Osteocyte (in vitro differentiated cells): ENCODE results near the gene KAZN. TPM values are rescaled to one million over a fixed set of nuclear protein-coding genes. Genes with fewer than 3 reads are reported as not detected.

Experiments used
- DNase-seq: peaks from one replicate; pipeline ENCODE4 v3.0.0; 2021; ENCODE audit warnings: mixed read lengths; ENCODE audit not compliant: unreplicated experiment; ENCODE audit errors: extremely low spot score
- H3K27ac Mint-ChIP-seq: one replicate; pipeline ENCODE4 v1.8.0; 2021; ENCODE audit warnings: mild to moderate bottlenecking, mixed read lengths; ENCODE audit not compliant: unreplicated experiment
- H3K27me3 Mint-ChIP-seq: one replicate; pipeline ENCODE4 v1.8.0; 2021; ENCODE audit warnings: mixed read lengths; ENCODE audit not compliant: unreplicated experiment
- H3K36me3 Mint-ChIP-seq: one replicate; pipeline ENCODE4 v1.8.0; 2021; ENCODE audit warnings: mixed read lengths; ENCODE audit not compliant: unreplicated experiment
- H3K4me1 Mint-ChIP-seq: one replicate; pipeline ENCODE4 v1.8.0; 2021; ENCODE audit warnings: mixed read lengths; ENCODE audit not compliant: unreplicated experiment
- H3K4me3 Mint-ChIP-seq: one replicate; pipeline ENCODE4 v1.8.0; 2021; ENCODE audit warnings: mild to moderate bottlenecking, moderate library complexity, mixed read lengths; ENCODE audit not compliant: unreplicated experiment
- H3K9me3 Mint-ChIP-seq: one replicate; pipeline ENCODE4 v1.8.0; 2021; ENCODE audit warnings: mixed read lengths; ENCODE audit not compliant: unreplicated experiment
- total RNA-seq: library from RNA; stranded (reverse); gene quantifications from 2 replicates; pipeline ENCODE4 v1.2.1, GENCODE V29; 2021
- TF ChIP-seq, protein P1 (sequence below): fragments of 200-600 bp; sonication (generic); IDR thresholded peaks from 2 replicates; pipeline ENCODE4 v1.5.0; 2021; ENCODE audit warnings: antibody characterized with exemption, mild to moderate bottlenecking, moderate library complexity

KAZN gene
- total RNA-seq, 1 donor from 2014 or later = 47.1 TPM

DNA sequence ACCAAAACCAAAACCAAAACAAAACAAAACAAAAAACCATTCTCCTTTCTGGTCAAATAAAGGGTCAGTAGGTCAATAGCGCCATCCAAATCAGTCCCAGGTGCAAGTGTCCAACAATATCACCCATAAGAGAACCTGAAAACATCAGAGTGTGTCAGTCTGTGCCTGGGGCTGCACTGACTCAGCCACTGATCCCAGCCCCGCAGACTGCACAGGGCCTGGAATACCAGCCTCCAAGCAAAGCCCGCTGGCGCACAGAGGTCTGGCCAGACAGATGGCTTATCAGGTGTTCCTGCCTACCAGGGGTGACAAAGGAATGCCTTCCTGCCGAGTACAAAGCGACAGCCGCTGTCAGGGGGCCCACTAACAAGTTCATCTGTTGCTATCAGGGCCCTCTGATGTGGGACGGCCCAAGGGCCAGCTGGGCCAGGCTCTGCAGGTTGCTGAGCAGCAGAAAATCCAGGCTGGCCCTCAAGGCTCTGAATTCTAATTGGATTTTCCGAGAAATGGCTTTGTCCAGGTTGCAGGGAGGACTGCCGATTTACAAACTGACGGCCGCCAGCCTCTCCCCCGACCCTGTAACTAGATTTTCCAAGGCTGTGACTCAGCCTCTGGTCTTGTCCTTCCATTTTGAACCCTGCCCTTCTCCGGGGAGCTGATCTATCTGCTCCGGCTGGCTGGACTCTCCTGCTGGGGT lies 541.3 kb downstream of the KAZN start:
- Mint-ChIP-seq H3K4me3 (no peak overlapping the region), H3K9me3 (no peaks in the 10 kb centered on the region), H3K27me3 (peaks cover 37% of the 10 kb centered on the region), H3K36me3 (no peaks in the 10 kb centered on the region), H3K27ac (no peak overlapping the region), H3K4me1 (peaks cover 2% of the 10 kb centered on the region)
- no peak for DNase-seq
- TF ChIP-seq, protein P1, sequence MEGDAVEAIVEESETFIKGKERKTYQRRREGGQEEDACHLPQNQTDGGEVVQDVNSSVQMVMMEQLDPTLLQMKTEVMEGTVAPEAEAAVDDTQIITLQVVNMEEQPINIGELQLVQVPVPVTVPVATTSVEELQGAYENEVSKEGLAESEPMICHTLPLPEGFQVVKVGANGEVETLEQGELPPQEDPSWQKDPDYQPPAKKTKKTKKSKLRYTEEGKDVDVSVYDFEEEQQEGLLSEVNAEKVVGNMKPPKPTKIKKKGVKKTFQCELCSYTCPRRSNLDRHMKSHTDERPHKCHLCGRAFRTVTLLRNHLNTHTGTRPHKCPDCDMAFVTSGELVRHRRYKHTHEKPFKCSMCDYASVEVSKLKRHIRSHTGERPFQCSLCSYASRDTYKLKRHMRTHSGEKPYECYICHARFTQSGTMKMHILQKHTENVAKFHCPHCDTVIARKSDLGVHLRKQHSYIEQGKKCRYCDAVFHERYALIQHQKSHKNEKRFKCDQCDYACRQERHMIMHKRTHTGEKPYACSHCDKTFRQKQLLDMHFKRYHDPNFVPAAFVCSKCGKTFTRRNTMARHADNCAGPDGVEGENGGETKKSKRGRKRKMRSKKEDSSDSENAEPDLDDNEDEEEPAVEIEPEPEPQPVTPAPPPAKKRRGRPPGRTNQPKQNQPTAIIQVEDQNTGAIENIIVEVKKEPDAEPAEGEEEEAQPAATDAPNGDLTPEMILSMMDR = no peak

DNA sequence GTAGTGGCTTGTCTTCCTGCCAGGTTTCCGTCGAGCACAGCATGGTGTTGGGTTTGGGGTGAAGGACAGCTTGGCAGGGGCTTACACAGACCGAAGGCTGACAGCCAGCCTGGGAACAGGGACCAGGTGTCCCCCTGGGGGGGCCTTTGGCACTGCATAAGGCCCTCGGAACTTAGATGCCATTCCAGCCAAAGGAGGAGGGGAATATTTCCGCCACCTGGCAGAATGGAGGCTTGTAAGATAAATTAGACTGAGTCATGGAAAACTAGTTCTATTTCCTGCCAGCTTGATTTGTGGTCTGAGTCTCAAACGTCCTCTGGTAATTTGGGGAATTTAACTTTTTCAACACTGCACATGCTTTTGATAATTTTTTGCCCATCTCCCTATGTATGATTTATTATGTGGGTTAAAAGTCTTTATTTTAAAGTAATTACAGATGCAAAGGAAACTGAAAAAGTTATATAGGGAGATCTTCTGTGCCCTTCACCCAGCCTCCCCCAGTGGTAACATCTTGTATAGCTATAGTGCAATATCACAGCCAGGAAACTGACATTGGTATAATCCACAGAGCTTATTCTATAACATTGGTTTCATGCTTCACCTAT lies 543.6 kb downstream of the KAZN start:
- no peak for DNase-seq
- Mint-ChIP-seq H3K27ac (no peak overlapping the region), H3K27me3 (peaks cover 42% of the 10 kb centered on the region), H3K4me1 (peaks cover 2% of the 10 kb centered on the region), H3K4me3 (no peak overlapping the region), H3K9me3 (no peaks in the 10 kb centered on the region), H3K36me3 (no peaks in the 10 kb centered on the region)
- TF ChIP-seq, protein P1 = no peak

DNA sequence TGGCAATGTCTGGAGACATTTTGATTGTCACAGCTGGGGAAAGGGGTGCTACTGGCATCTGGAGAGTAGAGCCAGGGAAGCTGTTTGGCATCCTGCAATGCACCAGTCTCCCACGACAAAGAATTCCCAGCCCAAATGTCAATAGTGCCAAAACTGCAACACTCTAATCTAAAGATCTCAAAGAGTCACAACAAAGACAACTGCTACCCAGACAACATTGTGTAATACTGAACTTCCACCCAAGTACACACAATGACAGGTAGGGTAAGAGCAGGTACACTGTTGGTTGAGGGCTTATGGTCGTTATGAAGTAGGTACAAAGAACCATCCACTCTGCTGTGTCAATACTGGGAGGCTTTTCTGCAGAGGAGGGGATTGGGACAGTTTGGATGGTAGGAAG lies 546.8 kb downstream of the KAZN start:
- Mint-ChIP-seq H3K27ac (no peak overlapping the region), H3K36me3 (no peaks in the 10 kb centered on the region), H3K9me3 (no peaks in the 10 kb centered on the region), H3K4me3 (no peak overlapping the region), H3K27me3 (peaks cover 55% of the 10 kb centered on the region), H3K4me1 (no peaks in the 10 kb centered on the region)
- TF ChIP-seq, protein P1 = no peak
- DNase-seq = no peak

DNA sequence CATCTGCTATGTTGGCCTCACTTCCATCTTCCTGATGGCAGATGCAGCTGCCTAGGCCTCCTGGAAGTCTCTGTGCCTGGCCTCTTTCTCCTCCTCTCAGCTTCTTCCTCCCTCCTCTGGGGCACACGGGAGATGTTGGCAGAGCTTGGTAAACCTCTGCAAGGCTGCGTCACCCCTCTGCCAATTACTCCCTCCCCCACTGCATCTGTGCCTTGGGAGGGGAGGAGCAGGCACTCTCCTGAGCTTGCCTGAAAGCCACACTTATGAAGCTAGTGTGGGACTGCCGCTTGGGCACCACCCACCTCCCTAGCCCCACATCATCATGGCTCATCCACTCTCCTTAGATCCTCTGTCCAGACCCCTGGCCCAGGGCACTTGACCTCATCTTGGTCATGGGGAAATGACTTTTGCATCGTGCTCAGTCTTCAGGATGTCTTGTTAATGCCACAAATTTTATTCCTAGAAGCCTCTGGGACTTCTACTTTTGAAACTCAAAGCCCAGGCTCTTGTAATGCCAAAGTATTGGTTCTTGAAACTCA lies 547.7 kb downstream of the KAZN start:
- no peaks in the 10 kb centered on the region for H3K36me3 Mint-ChIP-seq
- no peak overlapping the region for H3K4me3 Mint-ChIP-seq
- no peaks in the 10 kb centered on the region for H3K9me3 Mint-ChIP-seq
- H3K27me3 Mint-ChIP-seq = peaks cover 59% of the 10 kb centered on the region
- TF ChIP-seq, protein P1 = no peak
- DNase-seq = no peak
- H3K4me1 Mint-ChIP-seq = no peaks in the 10 kb centered on the region
- H3K27ac Mint-ChIP-seq = no peak overlapping the region

DNA sequence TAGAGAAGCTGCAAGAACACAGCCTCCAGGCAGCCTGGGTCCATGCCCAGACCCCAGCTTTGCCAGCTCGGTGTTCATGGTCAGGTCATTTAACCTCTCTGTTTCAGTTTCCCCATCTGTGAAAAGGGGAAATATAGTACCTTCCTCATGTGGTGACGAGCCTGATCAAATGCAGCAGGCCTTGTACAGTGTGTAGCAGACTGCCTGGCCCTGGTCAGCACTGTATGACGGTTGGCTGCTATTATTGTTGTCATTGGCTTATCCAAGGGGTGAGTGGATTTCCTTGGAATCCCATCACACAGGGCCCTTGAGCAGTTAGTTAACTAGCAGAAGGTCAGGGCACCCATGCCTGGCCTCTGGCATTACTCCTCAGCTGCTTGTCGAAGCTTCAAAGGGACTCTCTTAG lies 548.5 kb downstream of the KAZN start:
- DNase-seq = no peak
- no peaks in the 10 kb centered on the region for H3K9me3 Mint-ChIP-seq
- peaks cover 61% of the 10 kb centered on the region for H3K27me3 Mint-ChIP-seq
- no peaks in the 10 kb centered on the region for H3K36me3 Mint-ChIP-seq
- no peaks in the 10 kb centered on the region for H3K4me1 Mint-ChIP-seq
- no peak overlapping the region for H3K27ac Mint-ChIP-seq
- H3K4me3 Mint-ChIP-seq = no peak overlapping the region
- TF ChIP-seq, protein P1 = no peak
